Left cardiac atrium (tissue), 4 donors: ENCODE results near the gene CAMSAP2. TPM values are rescaled to one million over a fixed set of nuclear protein-coding genes. Genes with fewer than 3 reads are reported as not detected.

ENCODE experiments used
- ATAC-seq, 2 donors: fragments of 200-7000 bp; cut with Tn5 transposase; one replicate each; pipeline ENCODE4 v1.9.1; 2020; ENCODE audit warnings: mild to moderate bottlenecking in 2 of 2, moderate library complexity in 2 of 2
- DNase-seq: peaks from one replicate; pipeline ENCODE4 v3.0.0-alpha.2; 2020
- intact Hi-C, 2 donors: fragments of 100-400 bp; cut with DNase I; formaldehyde crosslinking; loops; one replicate each; pipeline versions ENCODE4 v1.14.1 to v1.15.1; 2022 to 2023
- total RNA-seq, 2 donors: library from RNA; stranded (reverse); fragmentation: NEBNext Ultra II Directional; extraction: Animal tissue kit (Norgen Biotek cat#: 25700); gene quantifications; one replicate each; pipeline ENCODE4 v1.2.1, GENCODE V29; 2021
- donor health status: DM: no; HTN: yes; CAD: no.
- donor health status: DM: no; HTN: yes; CAD: no; lungs with severe emphysema.
- donor health status: DM: yes; HTN: yes; CAD: no.
- donor health status: Dilated cardiomyopathy.

Gene CAMSAP2
- total RNA-seq, 2 donors from 2014 or later: 32.1 to 40.9 TPM

- DNase-seq: no peak
- intact Hi-C loops: no loop called here
- peak; percentile 45 to 59 for ATAC-seq
Observed at GRCh38 chr1:200890818-200891773, 152.4 kb downstream of the CAMSAP2 start.

- intact Hi-C loops: no loop called here
- DNase-seq: no peak
- ATAC-seq: no peak
Observed at GRCh38 chr1:200891774-200892157, 153.1 kb downstream of the CAMSAP2 start.

- DNase-seq (no peak), ATAC-seq (no peak)
- intact Hi-C loops: no loop called here
Observed at GRCh38 chr1:200892546-200892945, 153.9 kb downstream of the CAMSAP2 start.

GRCh38 chr1:200892958-200893357 lies 154.3 kb downstream of the CAMSAP2 start:
- no peak for ATAC-seq
- DNase-seq: no peak
- intact Hi-C loops: no loop called here

GRCh38 chr1:200893411-200893901 lies 154.8 kb downstream of the CAMSAP2 start:
- intact Hi-C loops: no loop called here
- DNase-seq (no peak), ATAC-seq (no peak)

- DNase-seq: no peak
- no peak for ATAC-seq
- intact Hi-C loops: no loop called here
Observed at GRCh38 chr1:200894712-200895442, 156.2 kb downstream of the CAMSAP2 start, which contains the start of gene INAVA. Gene INAVA (plus strand): TSS chr1:200894900. CDS start chr1:200898401, 3,501 bp downstream.

GRCh38 chr1:200895443-200895789 lies 156.7 kb downstream of the CAMSAP2 start:
- DNase-seq: no peak
- no peak for ATAC-seq
- intact Hi-C loops: no loop called here

- ATAC-seq: no peak
- intact Hi-C loops: no loop called here
- DNase-seq: no peak
Observed at GRCh38 chr1:200895801-200896530, 157.3 kb downstream of the CAMSAP2 start.

GRCh38 chr1:200896531-200897196 lies 158.0 kb downstream of the CAMSAP2 start:
- ATAC-seq: peak in 1 of 2 donors; percentile 82
- intact Hi-C loops: no loop called here
- DNase-seq: no peak

GRCh38 chr1:200897259-200897658 lies 158.6 kb downstream of the CAMSAP2 start:
- intact Hi-C loops: no loop called here
- ATAC-seq (no peak), DNase-seq (no peak)

GRCh38 chr1:200899015-200899386 lies 160.3 kb downstream of the CAMSAP2 start:
- ATAC-seq (no peak), DNase-seq (no peak)
- intact Hi-C loops: no loop called here

- ATAC-seq (no peak), DNase-seq (no peak)
- intact Hi-C loops: no loop called here
Observed at GRCh38 chr1:200899451-200899915, 160.8 kb downstream of the CAMSAP2 start.

GRCh38 chr1:200899954-200900867 lies 161.5 kb downstream of the CAMSAP2 start:
- no peak for DNase-seq
- no peak for ATAC-seq
- intact Hi-C loops: no loop called here

GRCh38 chr1:200900877-200901276 lies 162.2 kb downstream of the CAMSAP2 start:
- intact Hi-C loops: no loop called here
- DNase-seq: no peak
- no peak for ATAC-seq

- intact Hi-C loops: no loop called here
- no peak for DNase-seq
- no peak for ATAC-seq
Observed at GRCh38 chr1:200901350-200901749, 162.7 kb downstream of the CAMSAP2 start.

GRCh38 chr1:200901796-200902444 lies 163.2 kb downstream of the CAMSAP2 start:
- intact Hi-C loops: no loop called here
- no peak for ATAC-seq

GRCh38 chr1:200903793-200904192 lies 165.1 kb downstream of the CAMSAP2 start:
- no peak for DNase-seq
- ATAC-seq: no peak
- intact Hi-C loops: no loop called here

More at GRCh38 chr1:200901796-200902444, 163.2 kb downstream of the CAMSAP2 start:
- DNase-seq: no peak
